HepG2 (cell line): ENCODE results near the gene HLA-DPB1. TPM values are rescaled to one million over a fixed set of nuclear protein-coding genes. Genes with fewer than 3 reads are reported as not detected.

Experiments used
- ATAC-seq: fragments of 200-7000 bp; cut with Tn5 transposase; 3 replicates; pipeline ENCODE4 v1.9.1; 2020; ENCODE audit warnings: mild to moderate bottlenecking, moderate library complexity
- BruUV-seq: library from RNA; stranded (reverse); fragments of 400-500 nt; replicated peaks from 2 replicates; lab custom pipeline; 2021; lab: Mats Ljungman, UMichigan
- CTCF ChIA-PET: fragments of 300-600 bp; formaldehyde crosslinking; extraction: SDS; loops from one replicate; lab custom pipeline; 2021; ENCODE audit warnings: low total read pairs, inconsistent platforms, low intra/inter-chr PET ratio; lab: Yijun Ruan, JAX
- POLR2A ChIA-PET: fragments of 350-600 bp; sonication (Branson Sonifier 250); formaldehyde crosslinking; loops from one replicate; lab custom pipeline; 2020; ENCODE audit warnings: antibody characterized with exemption, inconsistent platforms; lab: Yijun Ruan, JAX
- DNase-seq: peaks from one replicate; pipeline ENCODE4 v3.0.0-alpha.2; 2015; ENCODE audit warnings: low spot score
- FAIRE-seq: peaks from 3 replicates; lab custom pipeline; 2011; peaks lifted over from hg19 to GRCh38; lab: Jason Lieb, UNC
- H2AFZ ChIP-seq: one replicate; pipeline ENCODE4 v1.6.1; 2011; ENCODE audit warnings: low read length, inconsistent platforms
- H3K27ac ChIP-seq: fragments of 300-600 bp; 3 replicates; pipeline ENCODE4 v1.8.0; 2011; ENCODE audit warnings: mixed run types, mild to moderate bottlenecking, mixed read lengths, low read length, inconsistent platforms; ENCODE audit not compliant: insufficient read depth; ENCODE audit errors: extremely low read length
- H3K27me3 ChIP-seq, 2 experiments: fragments of 200-600 bp in 1 of 2; 2 replicates in 1 of 2; 3 replicates in 1 of 2; pipeline versions ENCODE4 v1.6.0 to v1.8.0; 2011; ENCODE audit warnings: low read length in 2 of 2, mild to moderate bottlenecking in 2 of 2, moderate library complexity in 2 of 2, inconsistent platforms in 1 of 2; ENCODE audit not compliant: insufficient read depth in 2 of 2, control insufficient read depth in 1 of 2
- H3K36me3 ChIP-seq, 2 experiments: fragments of 200-600 bp in 1 of 2; replicated peaks in 1 of 2; 2 replicates in 1 of 2; 3 replicates in 1 of 2; pipeline versions ENCODE4 v1.5.1 to v1.8.0; 2011; ENCODE audit warnings: low read length in 2 of 2, inconsistent platforms in 1 of 2; ENCODE audit not compliant: insufficient read depth in 2 of 2, control insufficient read depth in 1 of 2
- H3K4me1 ChIP-seq: 2 replicates; pipeline ENCODE4 v1.5.1; 2012; ENCODE audit warnings: low read length, inconsistent platforms; ENCODE audit not compliant: insufficient read depth
- H3K4me2 ChIP-seq: 2 replicates; pipeline ENCODE4 v1.6.0; 2011; ENCODE audit warnings: low read depth, low read length, inconsistent platforms
- H3K4me3 ChIP-seq, 3 experiments: fragments of 200-600 bp in 1 of 3; sonication (generic), shearing (Covaris generic) in 1 of 3; replicated peaks in 1 of 3; 2 replicates each; pipeline ENCODE4 v1.5.1; 2011 to 2016; ENCODE audit warnings: low read length in 3 of 3, inconsistent platforms in 2 of 3, low read depth in 2 of 3, mild to moderate bottlenecking in 2 of 3, control low read depth in 1 of 3, mixed read lengths in 1 of 3; ENCODE audit not compliant: insufficient read depth in 1 of 3
- H3K79me2 ChIP-seq: one replicate; pipeline ENCODE4 v1.6.1; 2011; ENCODE audit warnings: low read length, inconsistent platforms; ENCODE audit not compliant: insufficient read depth
- H3K9ac ChIP-seq: 2 replicates; pipeline ENCODE4 v1.6.0; 2011; ENCODE audit warnings: mild to moderate bottlenecking, low read depth, low read length, inconsistent platforms; ENCODE audit not compliant: insufficient read depth
- H3K9me3 ChIP-seq: 2 replicates; pipeline ENCODE4 v1.5.1; 2012; ENCODE audit warnings: mild to moderate bottlenecking, low read length
- H4K20me1 ChIP-seq: 2 replicates; pipeline ENCODE4 v1.6.0; 2011; ENCODE audit warnings: inconsistent platforms, mild to moderate bottlenecking, low read length, moderate library complexity; ENCODE audit not compliant: insufficient read depth
- GLI4 ChIP-seq: sonication (generic); formaldehyde crosslinking; IDR thresholded peaks from 2 replicates; pipeline ENCODE4 v1.5.1; 2020; ENCODE audit warnings: missing genetic modification reagents, mild to moderate bottlenecking, moderate library complexity, borderline replicate concordance
- GRHL1 ChIP-seq: sonication (generic); formaldehyde crosslinking; conservative IDR thresholded peaks from 2 replicates; pipeline ENCODE4 v1.8.0; 2022; ENCODE audit warnings: missing genetic modification reagents
- PRDM4 ChIP-seq: sonication (generic); formaldehyde crosslinking; IDR thresholded peaks from 2 replicates; pipeline ENCODE4 v1.9.0; 2021; ENCODE audit warnings: missing genetic modification reagents, borderline replicate concordance
- RBAK ChIP-seq: sonication (generic); formaldehyde crosslinking; IDR thresholded peaks from 2 replicates; pipeline ENCODE4 v1.5.1; 2020; ENCODE audit warnings: mild to moderate bottlenecking, missing genetic modification reagents
- RFX1 ChIP-seq: fragments of 450-650 bp; IDR thresholded peaks from 2 replicates; pipeline ENCODE4 v1.6.1; 2017
- SNRNP70 ChIP-seq: fragments of 200-400 bp; formaldehyde crosslinking; IDR thresholded peaks from 2 replicates; pipeline ENCODE4 v1.6.1; 2017; ENCODE audit warnings: mild to moderate bottlenecking, low read depth, low read length, moderate library complexity
- THAP7 ChIP-seq: sonication (generic); formaldehyde crosslinking; IDR thresholded peaks from 2 replicates; pipeline ENCODE4 v1.8.1; 2023; ENCODE audit warnings: mild to moderate bottlenecking, missing genetic modification reagents
- TP53 ChIP-seq: sonication (generic); formaldehyde crosslinking; conservative IDR thresholded peaks from 2 replicates; pipeline ENCODE4 v1.4.0; 2020; ENCODE audit warnings: missing genetic modification reagents
- YY1 ChIP-seq: IDR thresholded peaks from 2 replicates; pipeline ENCODE4 v1.6.1; 2011; ENCODE audit warnings: low read length, low read depth, moderate library complexity, mild to moderate bottlenecking; ENCODE audit not compliant: insufficient read depth, insufficient replicate concordance
- ZNF264 ChIP-seq: sonication (generic); formaldehyde crosslinking; IDR thresholded peaks from 2 replicates; pipeline ENCODE4 v1.4.0; 2020; ENCODE audit warnings: missing genetic modification reagents
- ZNF574 ChIP-seq: sonication (generic); formaldehyde crosslinking; IDR thresholded peaks from 2 replicates; pipeline ENCODE4 v1.4.0; 2020; ENCODE audit warnings: missing genetic modification reagents
- ZNF589 ChIP-seq: sonication (generic); formaldehyde crosslinking; conservative IDR thresholded peaks from 2 replicates; pipeline ENCODE4 v1.8.0; 2022; ENCODE audit warnings: mild to moderate bottlenecking, moderate library complexity, missing genetic modification reagents
- ZNF770 ChIP-seq: sonication (generic); formaldehyde crosslinking; IDR thresholded peaks from 2 replicates; pipeline ENCODE4 v1.5.0; 2020; ENCODE audit warnings: mild to moderate bottlenecking, missing genetic modification reagents
- WGBS: methylation state at CpG from one replicate; pipeline ENCODE4 v1.1.6; 2017; ENCODE audit warnings: low lambda C conversion rate; 5-methylcytosine and 5-hydroxymethylcytosine counted together
- in situ Hi-C: cut with HindIII; loops from 2 replicates; pipeline ENCODE4 v1.10.0; 2017; ENCODE audit warnings: low pct_unique_long_range_greater_than_20kb; ENCODE audit not compliant: extremely low pct_ligation_motif_present
- intact Hi-C: fragments of 100-400 bp; cut with micrococcal nuclease; formaldehyde crosslinking; loops from one replicate; pipeline ENCODE4 v1.10.0; 2022; ENCODE audit not compliant: unreplicated experiment
- polyA plus RNA-seq, 8 experiments: library from polyadenylated mRNA; depleted of rRNA in 3 of 8; stranded (reverse) in 7 of 8; unstranded in 1 of 8; fragments of >200 nt; fragmentation: Illumina TruSeq in 4 of 8; extraction: Trizol in 4 of 8; gene quantifications; 2 replicates each; pipeline versions ENCODE4 v1.2.1 to v1.2.3, GENCODE V29; 2011 to 2016; ENCODE audit warnings: low read depth in 4 of 8, missing spikeins in 1 of 8, mixed read lengths in 1 of 8; ENCODE audit not compliant: insufficient read depth in 1 of 8
- total RNA-seq, 5 experiments: library from RNA; depleted of rRNA; stranded (reverse); fragments of >200 nt; fragmentation: Illumina TruSeq; extraction: Trizol; gene quantifications; 2 replicates each; pipeline ENCODE4 v1.2.3, GENCODE V29; 2016; ENCODE audit warnings: low read depth in 1 of 5

HLA-DPB1 gene
- total and polyA plus RNA-seq, 2 of the 13 experiments (the other 11 are each of a cell fraction or from before 2014, with no cell fraction given): not detected

GRCh38 chr6:33092385-33092784 lies 16.6 kb downstream of the HLA-DPB1 start (continued):
- TF ChIP-seq THAP7 (CRISPR knock-in tag) (no peak), RFX1 (no peak), ZNF264 (CRISPR knock-in tag) (no peak)

GRCh38 chr6:33093855-33094254 lies 18.1 kb downstream of the HLA-DPB1 start:
- Histone ChIP-seq H3K27ac (no peak overlapping the region), H3K79me2 (no peaks in the 10 kb centered on the region), H3K4me2 (no peak overlapping the region), H3K4me1 (no peaks in the 10 kb centered on the region), H3K9ac (no peak overlapping the region), H3K36me3 (no peaks in the 10 kb centered on the region), H3K9me3 (no peaks in the 10 kb centered on the region), H3K4me3 (no peak overlapping the region), H3K27me3 (peaks cover 1 to 11% of the 10 kb centered on the region in 2 experiments; a peak in 2 of 5 replicates), H2AFZ (no peak overlapping the region), H4K20me1 (no peaks in the 10 kb centered on the region)
- BruUV-seq: no TSS peak
- CTCF ChIA-PET: no interaction called here
- DNase-seq (no peak), ATAC-seq (no peak), FAIRE-seq (no peak)
- intact Hi-C loops (no loop called here), in situ Hi-C loops (no loop called here)
- POLR2A ChIA-PET: no interaction called here
- WGBS: 37% methylated on average over 3 of the region's 3 CpGs
- TF ChIP-seq TP53: no peak
- no peak for TF ChIP-seq ZNF574 (CRISPR knock-in tag)
- no peak for TF ChIP-seq GRHL1
- TF ChIP-seq ZNF770 (CRISPR knock-in tag): no peak
- no peak for TF ChIP-seq RBAK
- no peak for TF ChIP-seq GLI4 (CRISPR knock-in tag)
- TF ChIP-seq YY1: no peak
- TF ChIP-seq RFX1: no peak
- no peak for TF ChIP-seq ZNF589 (CRISPR knock-in tag)
- TF ChIP-seq SNRNP70: no peak
- no peak for TF ChIP-seq PRDM4 (CRISPR knock-in tag)
